Activated CD8-positive, alpha-beta memory T cell treated with anti-CD3 and anti-CD28 coated beads, Interleukin-2, amount 50 U/mL, for 4 hours (primary cell): ENCODE data around the gene TMEM256.
"Not testable (repeated sequence)": the region's sequence is repeated elsewhere in the genome, so short reads cannot be mapped to it uniquely, and the experiment has no call there.

ENCODE experiments used
- DNase-seq: peaks from one replicate; pipeline ENCODE4 v3.0.0-alpha.2; 2020

The TMEM256 gene

GRCh38 chr17:7383371-7383741, 20.5 kb downstream of the TMEM256 start:
- no peak for DNase-seq

- no peak for DNase-seq
These were observed 21.0 kb downstream of the TMEM256 start for GRCh38 chr17:7382901-7383300.

GRCh38 chr17:7380855-7381683, 22.8 kb downstream of the TMEM256 start, which contains the start of gene TNK1:
Gene TNK1, plus strand, starts transcription at chr17:7381089. Its CDS starts 1,838 bp downstream, at chr17:7382927.
- DNase-seq, result no peak

GRCh38 chr17:7380321-7380720, 23.6 kb downstream of the TMEM256 start:
- DNase-seq, result no peak

GRCh38 chr17:7379134-7379533, 24.8 kb downstream of the TMEM256 start:
- no peak for DNase-seq

- no peak for DNase-seq
These were observed 29.5 kb downstream of the TMEM256 start for GRCh38 chr17:7374353-7374752.

GRCh38 chr17:7370853-7371252, 33.0 kb downstream of the TMEM256 start:
- no peak for DNase-seq

GRCh38 chr17:7369825-7370224, 34.1 kb downstream of the TMEM256 start:
- no peak for DNase-seq

GRCh38 chr17:7368599-7368994, 35.3 kb downstream of the TMEM256 start:
- not testable (repeated sequence) for DNase-seq

GRCh38 chr17:7367918-7368598, 35.8 kb downstream of the TMEM256 start:
- no peak for DNase-seq

GRCh38 chr17:7367083-7367482, 36.8 kb downstream of the TMEM256 start:
- no peak for DNase-seq

- DNase-seq, result not testable (repeated sequence)
These were observed 37.9 kb downstream of the TMEM256 start for GRCh38 chr17:7365963-7366362.

- DNase-seq, result no peak
These were observed 40.6 kb downstream of the TMEM256 start for GRCh38 chr17:7363311-7363710.

GRCh38 chr17:7361906-7362305, 42.0 kb downstream of the TMEM256 start:
- no peak for DNase-seq

- no peak for DNase-seq
These were observed 46.5 kb downstream of the TMEM256 start for GRCh38 chr17:7357381-7357780.

GRCh38 chr17:7356756-7357155, 47.1 kb downstream of the TMEM256 start:
- DNase-seq, result no peak

GRCh38 chr17:7356072-7356549, 47.8 kb downstream of the TMEM256 start:
- peak; percentile 84 for DNase-seq

GRCh38 chr17:7355573-7355972, 48.3 kb downstream of the TMEM256 start:
- DNase-seq, result no peak

- no peak for DNase-seq
These were observed 48.8 kb downstream of the TMEM256 start, which contains the start of gene TMEM95 for GRCh38 chr17:7355053-7355452. Gene TMEM95, plus strand, starts transcription at chr17:7355156. Its CDS starts 49 bp downstream, at chr17:7355205.

GRCh38 chr17:7354262-7354843, 49.5 kb downstream of the TMEM256 start:
- no peak for DNase-seq
